Mucosa of rectum (tissue), 2 donors: ENCODE results near the gene SLC25A21.
"Not testable (repeated sequence)": the region's sequence is repeated elsewhere in the genome, so short reads cannot be mapped to it uniquely, and the experiment has no call there.

Experiments
- H3K27ac ChIP-seq, 2 donors: one replicate each; pipeline ENCODE4 v1.7.0; 2013; ENCODE audit warnings: inconsistent platforms in 2 of 2, low read depth in 2 of 2, low read length in 2 of 2
- H3K27me3 ChIP-seq, 2 donors: one replicate each; pipeline ENCODE4 v1.7.0; 2013; ENCODE audit warnings: low read length in 2 of 2; ENCODE audit not compliant: control insufficient read depth in 2 of 2, insufficient read depth in 2 of 2
- H3K36me3 ChIP-seq, 2 donors: one replicate each; pipeline ENCODE4 v1.7.0; 2013; ENCODE audit warnings: low read length in 2 of 2; ENCODE audit not compliant: control insufficient read depth in 2 of 2, insufficient read depth in 2 of 2
- H3K4me1 ChIP-seq, 2 donors: one replicate each; pipeline ENCODE4 v1.7.0; 2013; ENCODE audit warnings: low read length in 2 of 2, mild to moderate bottlenecking in 1 of 2; ENCODE audit not compliant: control insufficient read depth in 2 of 2, insufficient read depth in 2 of 2
- H3K4me3 ChIP-seq, 2 donors: one replicate each; pipeline ENCODE4 v1.7.0; 2013; ENCODE audit warnings: low read length in 2 of 2
- H3K9ac ChIP-seq, 2 donors: one replicate each; pipeline ENCODE4 v1.7.0; 2013; ENCODE audit warnings: low read length in 2 of 2, low read depth in 1 of 2, mild to moderate bottlenecking in 1 of 2
- H3K9me3 ChIP-seq, 2 donors: one replicate each; pipeline ENCODE4 v1.7.0; 2013; ENCODE audit warnings: low read length in 2 of 2; ENCODE audit not compliant: control insufficient read depth in 2 of 2
- donor health status: healthy.
- donor health status: Normal muscosa, but diverticular disease.

The SLC25A21 gene

GRCh38 chr14:36718216-36718615 lies 454.2 kb downstream of the SLC25A21 start:
- H3K27ac ChIP-seq, result no peak overlapping the region
- no peak overlapping the region for H3K4me3 ChIP-seq
- no peak overlapping the region for H3K9ac ChIP-seq
- H3K9me3 ChIP-seq, result no peaks in the 10 kb centered on the region
- no peaks in the 10 kb centered on the region for H3K36me3 ChIP-seq
- H3K27me3 ChIP-seq, result no peaks in the 10 kb centered on the region
- H3K4me1 ChIP-seq, result no peaks in the 10 kb centered on the region

GRCh38 chr14:36717363-36717762 lies 455.0 kb downstream of the SLC25A21 start:
- Histone ChIP-seq H3K36me3 (no peaks in the 10 kb centered on the region), H3K27ac (no peak overlapping the region), H3K9me3 (no peaks in the 10 kb centered on the region), H3K9ac (no peak overlapping the region), H3K4me1 (no peaks in the 10 kb centered on the region), H3K27me3 (no peaks in the 10 kb centered on the region), H3K4me3 (no peak overlapping the region)

GRCh38 chr14:36716614-36717184 lies 455.7 kb downstream of the SLC25A21 start:
- no peak overlapping the region for H3K27ac ChIP-seq
- no peak overlapping the region for H3K9ac ChIP-seq
- no peaks in the 10 kb centered on the region for H3K36me3 ChIP-seq
- no peaks in the 10 kb centered on the region for H3K9me3 ChIP-seq
- no peaks in the 10 kb centered on the region for H3K4me1 ChIP-seq
- no peak overlapping the region for H3K4me3 ChIP-seq
- H3K27me3 ChIP-seq, result no peaks in the 10 kb centered on the region

GRCh38 chr14:36713960-36714703 lies 458.3 kb downstream of the SLC25A21 start:
- H3K9me3 ChIP-seq, result no peaks in the 10 kb centered on the region
- H3K36me3 ChIP-seq, result no peaks in the 10 kb centered on the region
- H3K4me1 ChIP-seq, result no peaks in the 10 kb centered on the region
- no peak overlapping the region for H3K4me3 ChIP-seq
- H3K9ac ChIP-seq, result no peak overlapping the region
- no peak overlapping the region for H3K27ac ChIP-seq
- no peaks in the 10 kb centered on the region for H3K27me3 ChIP-seq

- no peak overlapping the region for H3K27ac ChIP-seq
- H3K4me3 ChIP-seq, result no peak overlapping the region
- no peaks in the 10 kb centered on the region for H3K27me3 ChIP-seq
- no peaks in the 10 kb centered on the region for H3K36me3 ChIP-seq
- H3K9me3 ChIP-seq, result no peaks in the 10 kb centered on the region
- no peaks in the 10 kb centered on the region for H3K4me1 ChIP-seq
- H3K9ac ChIP-seq, result no peak overlapping the region
Measured at GRCh38 chr14:36707570-36707969, 464.8 kb downstream of the SLC25A21 start.

- Histone ChIP-seq H3K4me3 (no peak overlapping the region), H3K36me3 (no peaks in the 10 kb centered on the region), H3K9ac (no peak overlapping the region), H3K4me1 (no peaks in the 10 kb centered on the region), H3K9me3 (no peaks in the 10 kb centered on the region), H3K27me3 (no peaks in the 10 kb centered on the region), H3K27ac (no peak overlapping the region)
Measured at GRCh38 chr14:36702474-36702873, 469.9 kb downstream of the SLC25A21 start.

- Histone ChIP-seq H3K4me3 (no peak overlapping the region), H3K4me1 (no peaks in the 10 kb centered on the region), H3K27ac (no peak overlapping the region), H3K36me3 (no peaks in the 10 kb centered on the region), H3K9ac (no peak overlapping the region), H3K27me3 (no peaks in the 10 kb centered on the region), H3K9me3 (no peaks in the 10 kb centered on the region)
Measured at GRCh38 chr14:36701132-36701531, 471.3 kb downstream of the SLC25A21 start.

- Histone ChIP-seq H3K9ac (no peak overlapping the region), H3K4me1 (no peaks in the 10 kb centered on the region), H3K36me3 (no peaks in the 10 kb centered on the region), H3K4me3 (no peak overlapping the region), H3K9me3 (no peaks in the 10 kb centered on the region), H3K27me3 (no peaks in the 10 kb centered on the region), H3K27ac (no peak overlapping the region)
Measured at GRCh38 chr14:36700651-36701050, 471.8 kb downstream of the SLC25A21 start.

GRCh38 chr14:36699420-36699819 lies 473.0 kb downstream of the SLC25A21 start:
- H3K4me1 ChIP-seq, H3K9ac ChIP-seq, H3K27ac ChIP-seq, H3K36me3 ChIP-seq, H3K9me3 ChIP-seq, H3K4me3 ChIP-seq, H3K27me3 ChIP-seq: not testable (repeated sequence)

- Histone ChIP-seq H3K4me3 (no peak overlapping the region), H3K27me3 (no peaks in the 10 kb centered on the region), H3K27ac (no peak overlapping the region), H3K4me1 (no peaks in the 10 kb centered on the region), H3K36me3 (no peaks in the 10 kb centered on the region), H3K9me3 (no peaks in the 10 kb centered on the region), H3K9ac (no peak overlapping the region)
Measured at GRCh38 chr14:36690311-36691040, 481.9 kb downstream of the SLC25A21 start.
